Neural cell (in vitro differentiated cells): ENCODE measurements around the gene KEL. TPM values are rescaled to one million over a fixed set of nuclear protein-coding genes. Genes with fewer than 3 reads are reported as not detected.

Experiments
- H2AFZ ChIP-seq: fragments of 200-600, 300-800 bp; sonication (generic), shearing (Covaris generic); 2 replicates; pipeline ENCODE4 v1.6.0; 2014; ENCODE audit warnings: low read depth, mild to moderate bottlenecking, antibody characterized with exemption, low read length, moderate library complexity
- H3F3A ChIP-seq: fragments of 200-600 bp; shearing (Covaris generic); 2 replicates; pipeline ENCODE4 v1.6.1; 2016; ENCODE audit warnings: mild to moderate bottlenecking, moderate library complexity, mixed read lengths, antibody characterized with exemption, low read length; ENCODE audit not compliant: insufficient read depth, poor library complexity, severe bottlenecking
- H3K27ac ChIP-seq: fragments of 200-600, 300-800 bp; sonication (generic), shearing (Covaris generic); 2 replicates; pipeline ENCODE4 v1.5.1; 2014; ENCODE audit warnings: mild to moderate bottlenecking, low read length, moderate library complexity
- H3K27me3 ChIP-seq: fragments of 300-800, 200-600 bp; sonication (generic), shearing (Covaris generic); 2 replicates; pipeline ENCODE4 v1.6.0; 2014; ENCODE audit warnings: mild to moderate bottlenecking, low read depth, low read length, moderate library complexity; ENCODE audit not compliant: insufficient read depth
- H3K36me3 ChIP-seq: fragments of 300-800, 200-600 bp; sonication (generic), shearing (Covaris generic); 2 replicates; pipeline ENCODE4 v1.5.1; 2014; ENCODE audit warnings: mild to moderate bottlenecking, antibody characterized with exemption, low read length, moderate library complexity; ENCODE audit not compliant: insufficient read depth
- H3K4me2 ChIP-seq: fragments of 300-800, 200-600 bp; sonication (generic), shearing (Covaris generic); 2 replicates; pipeline ENCODE4 v1.6.0; 2014; ENCODE audit warnings: mild to moderate bottlenecking, low read length
- H3K4me3 ChIP-seq: fragments of 300-800, 200-600 bp; sonication (generic), shearing (Covaris generic); 2 replicates; pipeline ENCODE4 v1.5.1; 2014; ENCODE audit warnings: mild to moderate bottlenecking, low read length, moderate library complexity
- H3K79me2 ChIP-seq: fragments of 200-600 bp; shearing (Covaris generic); replicated peaks from 2 replicates; pipeline ENCODE4 v1.6.0; 2014; ENCODE audit warnings: mild to moderate bottlenecking, low read length, moderate library complexity; ENCODE audit not compliant: insufficient read depth
- H3K9ac ChIP-seq: fragments of 300-800, 200-600 bp; sonication (generic), shearing (Covaris generic); 2 replicates; pipeline ENCODE4 v1.6.1; 2016; ENCODE audit warnings: mild to moderate bottlenecking, low read length, mixed read lengths
- H3K9me2 ChIP-seq: fragments of 200-600 bp; shearing (Covaris generic); 2 replicates; pipeline ENCODE4 v1.6.1; 2016; ENCODE audit warnings: mild to moderate bottlenecking, low read length, mixed read lengths; ENCODE audit not compliant: insufficient read depth
- H3K9me3 ChIP-seq: fragments of 200-600, 300-800 bp; sonication (generic), shearing (Covaris generic); 2 replicates; pipeline ENCODE4 v1.6.1; 2016; ENCODE audit warnings: mild to moderate bottlenecking, mixed run types, low read length, moderate library complexity, mixed read lengths
- H4K20me1 ChIP-seq: fragments of 200-600 bp; shearing (Covaris generic); 2 replicates; pipeline ENCODE4 v1.6.1; 2016; ENCODE audit warnings: mild to moderate bottlenecking, mixed run types; ENCODE audit not compliant: insufficient read depth
- EP300 ChIP-seq: fragments of 450-650 bp; conservative IDR thresholded peaks from 2 replicates; pipeline ENCODE4 v1.6.1; 2014; ENCODE audit warnings: antibody characterized with exemption, mild to moderate bottlenecking, moderate library complexity; ENCODE audit not compliant: poor library complexity, severe bottlenecking
- EZH2 ChIP-seq: fragments of 200-600, 300-800 bp; shearing (Covaris generic), sonication (generic); IDR thresholded peaks from 2 replicates; pipeline ENCODE4 v1.6.1; 2014; ENCODE audit warnings: antibody characterized with exemption, low read length, borderline replicate concordance, mild to moderate bottlenecking; ENCODE audit not compliant: insufficient read depth, poor library complexity, severe bottlenecking
- MXI1 ChIP-seq: fragments of 450-650 bp; conservative IDR thresholded peaks from 2 replicates; pipeline ENCODE4 v1.6.1; 2014; ENCODE audit warnings: antibody characterized with exemption, mild to moderate bottlenecking; ENCODE audit not compliant: poor library complexity, severe bottlenecking
- POLR2AphosphoS5 ChIP-seq: IDR thresholded peaks from 2 replicates; pipeline ENCODE4 v1.6.1; 2012
- RAD21 ChIP-seq: fragments of 450-650 bp; conservative IDR thresholded peaks from 2 replicates; pipeline ENCODE4 v1.6.1; 2014; ENCODE audit warnings: antibody characterized with exemption, mild to moderate bottlenecking, moderate library complexity
- SMC3 ChIP-seq: fragments of 450-650 bp; conservative IDR thresholded peaks from 2 replicates; pipeline ENCODE4 v1.6.1; 2014; ENCODE audit warnings: antibody characterized with exemption, mild to moderate bottlenecking, moderate library complexity; ENCODE audit not compliant: poor library complexity
- TAF1 ChIP-seq: IDR thresholded peaks from 2 replicates; pipeline ENCODE4 v1.6.1; 2012; ENCODE audit warnings: low read depth
- polyA plus RNA-seq: library from polyadenylated mRNA; depleted of rRNA; stranded (reverse); fragments of >200 nt; gene quantifications from 2 replicates; pipeline ENCODE4 v1.2.3, GENCODE V29; 2014
- TF ChIP-seq, protein P1 (sequence below): IDR thresholded peaks from 2 replicates; pipeline ENCODE4 v1.6.1; 2012; ENCODE audit warnings: borderline replicate concordance
- TF ChIP-seq, protein P2 (sequence below): fragments of 450-650 bp; IDR thresholded peaks from 2 replicates; pipeline ENCODE4 v1.5.1; 2014; ENCODE audit warnings: antibody characterized with exemption, mild to moderate bottlenecking, moderate library complexity; ENCODE audit not compliant: poor library complexity, severe bottlenecking

Gene KEL
- polyA plus RNA-seq, 1 donor from 2014 or later = 2.2 TPM

DNA sequence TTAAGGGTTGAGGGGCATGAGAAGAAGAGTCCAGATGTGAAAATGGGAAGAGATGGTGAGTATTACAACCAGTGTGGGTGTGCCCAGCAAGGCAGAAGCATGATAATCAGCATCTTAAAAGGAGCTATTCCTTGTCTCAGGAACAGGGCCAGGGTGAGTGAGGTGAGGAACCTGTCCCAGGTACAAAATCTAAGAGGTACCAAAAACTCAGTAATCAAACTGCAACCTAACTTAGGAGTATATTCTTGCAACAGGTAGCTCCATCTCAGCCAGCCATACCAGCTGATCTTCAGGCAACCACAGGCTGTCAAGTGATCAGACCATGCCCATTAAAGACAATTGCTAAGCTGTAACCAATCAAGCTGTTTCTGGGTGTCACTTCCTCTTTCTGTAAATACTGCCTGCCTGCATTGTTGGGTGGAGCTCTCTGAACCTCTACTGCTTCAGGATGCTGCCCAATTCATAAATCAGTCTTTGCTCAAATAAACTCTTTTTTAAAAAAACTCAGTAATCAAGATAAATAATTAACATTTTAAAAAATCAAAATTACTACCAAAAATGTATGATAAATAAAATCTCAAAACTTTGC lies 7.4 kb downstream of the KEL start:
- TF ChIP-seq, protein P1, sequence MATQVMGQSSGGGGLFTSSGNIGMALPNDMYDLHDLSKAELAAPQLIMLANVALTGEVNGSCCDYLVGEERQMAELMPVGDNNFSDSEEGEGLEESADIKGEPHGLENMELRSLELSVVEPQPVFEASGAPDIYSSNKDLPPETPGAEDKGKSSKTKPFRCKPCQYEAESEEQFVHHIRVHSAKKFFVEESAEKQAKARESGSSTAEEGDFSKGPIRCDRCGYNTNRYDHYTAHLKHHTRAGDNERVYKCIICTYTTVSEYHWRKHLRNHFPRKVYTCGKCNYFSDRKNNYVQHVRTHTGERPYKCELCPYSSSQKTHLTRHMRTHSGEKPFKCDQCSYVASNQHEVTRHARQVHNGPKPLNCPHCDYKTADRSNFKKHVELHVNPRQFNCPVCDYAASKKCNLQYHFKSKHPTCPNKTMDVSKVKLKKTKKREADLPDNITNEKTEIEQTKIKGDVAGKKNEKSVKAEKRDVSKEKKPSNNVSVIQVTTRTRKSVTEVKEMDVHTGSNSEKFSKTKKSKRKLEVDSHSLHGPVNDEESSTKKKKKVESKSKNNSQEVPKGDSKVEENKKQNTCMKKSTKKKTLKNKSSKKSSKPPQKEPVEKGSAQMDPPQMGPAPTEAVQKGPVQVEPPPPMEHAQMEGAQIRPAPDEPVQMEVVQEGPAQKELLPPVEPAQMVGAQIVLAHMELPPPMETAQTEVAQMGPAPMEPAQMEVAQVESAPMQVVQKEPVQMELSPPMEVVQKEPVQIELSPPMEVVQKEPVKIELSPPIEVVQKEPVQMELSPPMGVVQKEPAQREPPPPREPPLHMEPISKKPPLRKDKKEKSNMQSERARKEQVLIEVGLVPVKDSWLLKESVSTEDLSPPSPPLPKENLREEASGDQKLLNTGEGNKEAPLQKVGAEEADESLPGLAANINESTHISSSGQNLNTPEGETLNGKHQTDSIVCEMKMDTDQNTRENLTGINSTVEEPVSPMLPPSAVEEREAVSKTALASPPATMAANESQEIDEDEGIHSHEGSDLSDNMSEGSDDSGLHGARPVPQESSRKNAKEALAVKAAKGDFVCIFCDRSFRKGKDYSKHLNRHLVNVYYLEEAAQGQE = no peak
- TF ChIP-seq, protein P2, sequence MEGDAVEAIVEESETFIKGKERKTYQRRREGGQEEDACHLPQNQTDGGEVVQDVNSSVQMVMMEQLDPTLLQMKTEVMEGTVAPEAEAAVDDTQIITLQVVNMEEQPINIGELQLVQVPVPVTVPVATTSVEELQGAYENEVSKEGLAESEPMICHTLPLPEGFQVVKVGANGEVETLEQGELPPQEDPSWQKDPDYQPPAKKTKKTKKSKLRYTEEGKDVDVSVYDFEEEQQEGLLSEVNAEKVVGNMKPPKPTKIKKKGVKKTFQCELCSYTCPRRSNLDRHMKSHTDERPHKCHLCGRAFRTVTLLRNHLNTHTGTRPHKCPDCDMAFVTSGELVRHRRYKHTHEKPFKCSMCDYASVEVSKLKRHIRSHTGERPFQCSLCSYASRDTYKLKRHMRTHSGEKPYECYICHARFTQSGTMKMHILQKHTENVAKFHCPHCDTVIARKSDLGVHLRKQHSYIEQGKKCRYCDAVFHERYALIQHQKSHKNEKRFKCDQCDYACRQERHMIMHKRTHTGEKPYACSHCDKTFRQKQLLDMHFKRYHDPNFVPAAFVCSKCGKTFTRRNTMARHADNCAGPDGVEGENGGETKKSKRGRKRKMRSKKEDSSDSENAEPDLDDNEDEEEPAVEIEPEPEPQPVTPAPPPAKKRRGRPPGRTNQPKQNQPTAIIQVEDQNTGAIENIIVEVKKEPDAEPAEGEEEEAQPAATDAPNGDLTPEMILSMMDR = no peak
- TF ChIP-seq MXI1 (no peak), TAF1 (no peak), EP300 (no peak), POLR2AphosphoS5 (no peak), RAD21 (no peak), EZH2 (no peak), SMC3 (no peak)
- H4K20me1 ChIP-seq = no peaks in the 10 kb centered on the region
- no peaks in the 10 kb centered on the region for H3F3A ChIP-seq
- H3K79me2 ChIP-seq = no peaks in the 10 kb centered on the region
- no peaks in the 10 kb centered on the region for H3K9me3 ChIP-seq
- H3K9me2 ChIP-seq = no peaks in the 10 kb centered on the region
- H3K4me3 ChIP-seq = no peak overlapping the region
- H2AFZ ChIP-seq = no peak overlapping the region
- no peaks in the 10 kb centered on the region for H3K36me3 ChIP-seq
- no peaks in the 10 kb centered on the region for H3K27me3 ChIP-seq
- H3K9ac ChIP-seq = no peak overlapping the region
- H3K27ac ChIP-seq = no peak overlapping the region
- no peak overlapping the region for H3K4me2 ChIP-seq

DNA sequence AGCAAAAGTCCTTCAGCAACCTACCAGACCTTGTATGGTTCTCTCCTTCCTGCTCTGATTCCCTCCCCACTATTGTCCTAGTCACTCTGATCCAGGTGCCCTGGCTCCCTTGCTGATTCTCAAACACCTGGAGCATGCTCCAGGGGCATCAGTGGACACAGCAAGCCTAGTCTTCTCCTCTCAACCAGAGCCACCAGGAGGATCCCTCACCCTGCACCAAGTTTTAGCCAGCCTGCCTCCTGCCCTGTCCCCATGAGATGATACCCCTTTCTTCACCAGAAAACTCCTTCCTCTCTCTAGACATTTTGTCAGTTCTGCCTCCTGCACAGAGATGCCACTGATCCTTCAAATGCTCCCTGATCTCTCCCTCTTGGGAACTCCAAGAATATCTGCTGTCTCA lies 11.9 kb downstream of the KEL start:
- H3F3A ChIP-seq = no peaks in the 10 kb centered on the region
- H2AFZ ChIP-seq = no peak overlapping the region
- no peaks in the 10 kb centered on the region for H3K9me2 ChIP-seq
- H3K4me3 ChIP-seq = no peak overlapping the region
- no peaks in the 10 kb centered on the region for H3K79me2 ChIP-seq
- no peaks in the 10 kb centered on the region for H3K9me3 ChIP-seq
- no peak overlapping the region for H3K9ac ChIP-seq
- no peaks in the 10 kb centered on the region for H3K27me3 ChIP-seq
- H3K36me3 ChIP-seq = no peaks in the 10 kb centered on the region
- H3K4me2 ChIP-seq = no peak overlapping the region
- no peak overlapping the region for H3K27ac ChIP-seq
- H4K20me1 ChIP-seq = no peaks in the 10 kb centered on the region
- TF ChIP-seq RAD21 (no peak), MXI1 (no peak), EP300 (no peak), TAF1 (no peak), SMC3 (no peak), EZH2 (no peak), POLR2AphosphoS5 (no peak)
- TF ChIP-seq, protein P2 = no peak
- TF ChIP-seq, protein P1 = no peak
